HG02678 (cell line): ENCODE data around the gene TMEM132C.

Source experiments
- ATAC-seq: cut with Tn5 transposase; IDR thresholded peaks from one replicate; pipeline ENCODE4 v1.9.1; 2021; ENCODE audit warnings: mild to moderate bottlenecking, moderate library complexity; ENCODE audit not compliant: unreplicated experiment

Gene TMEM132C

GRCh38 chr12:128745772-128746689 is 479.1 kb downstream of the TMEM132C start:
- ATAC-seq: no peak

DNA sequence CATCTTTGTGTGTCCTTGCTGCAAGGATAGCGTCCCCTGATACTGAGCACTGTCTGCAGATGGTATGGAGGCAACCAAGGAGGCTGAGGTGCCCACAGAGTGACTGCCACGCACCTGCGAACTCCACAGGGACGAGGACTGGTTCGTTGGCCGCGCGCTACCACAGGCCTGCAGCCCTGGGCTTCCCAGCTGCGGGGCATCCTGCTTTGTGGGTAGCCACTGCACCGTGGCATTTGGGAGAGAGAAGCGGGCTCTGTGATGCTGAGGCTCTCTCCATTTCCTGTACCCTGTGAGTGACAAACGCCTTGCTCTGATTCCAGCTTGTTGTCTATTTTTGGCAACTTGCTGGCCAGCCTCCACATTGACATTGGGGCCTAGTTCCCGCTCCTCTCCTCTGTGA is 480.5 kb downstream of the TMEM132C start:
- no peak for ATAC-seq

DNA sequence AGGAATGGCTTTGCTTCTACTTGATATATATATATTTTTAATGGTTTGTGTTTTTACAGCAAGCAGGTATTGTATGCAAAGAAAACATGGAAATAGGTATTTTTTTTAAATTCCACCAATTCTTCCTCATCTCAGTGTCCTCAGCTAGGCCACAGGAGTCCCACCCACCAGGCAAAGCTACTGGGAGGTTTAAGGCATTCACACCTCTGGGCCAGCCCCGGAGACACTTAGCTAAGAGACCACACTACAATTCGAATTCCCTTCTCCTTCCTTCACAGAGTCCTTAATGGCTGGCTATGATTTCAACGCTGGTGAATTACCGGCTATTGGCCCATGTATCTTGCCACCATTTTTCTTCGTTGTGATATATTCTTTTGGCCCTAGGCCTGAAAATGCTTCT is 485.4 kb downstream of the TMEM132C start:
- ATAC-seq: no peak

- no peak for ATAC-seq
These were observed 486.5 kb downstream of the TMEM132C start for GRCh38 chr12:128753438-128753837.

DNA sequence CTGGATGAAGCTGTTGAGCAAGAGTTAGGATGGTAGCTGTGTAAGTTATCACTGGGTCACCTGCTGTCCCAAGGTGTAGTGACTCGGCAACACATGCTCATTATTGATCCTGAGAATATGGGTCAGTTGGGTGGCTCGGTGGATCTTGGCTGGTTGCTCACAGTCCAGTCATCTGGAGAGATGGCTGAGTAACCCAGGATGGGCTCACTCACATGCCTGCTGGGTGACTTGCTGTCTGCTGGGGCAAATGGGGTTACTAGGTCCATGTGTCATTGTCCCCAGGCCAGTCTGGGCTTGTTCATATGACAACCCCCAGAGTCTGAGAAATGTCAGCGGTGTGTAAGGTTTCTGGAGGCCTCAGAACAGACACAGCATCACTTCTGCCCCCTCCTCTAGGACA is 487.3 kb downstream of the TMEM132C start:
- no peak for ATAC-seq

DNA sequence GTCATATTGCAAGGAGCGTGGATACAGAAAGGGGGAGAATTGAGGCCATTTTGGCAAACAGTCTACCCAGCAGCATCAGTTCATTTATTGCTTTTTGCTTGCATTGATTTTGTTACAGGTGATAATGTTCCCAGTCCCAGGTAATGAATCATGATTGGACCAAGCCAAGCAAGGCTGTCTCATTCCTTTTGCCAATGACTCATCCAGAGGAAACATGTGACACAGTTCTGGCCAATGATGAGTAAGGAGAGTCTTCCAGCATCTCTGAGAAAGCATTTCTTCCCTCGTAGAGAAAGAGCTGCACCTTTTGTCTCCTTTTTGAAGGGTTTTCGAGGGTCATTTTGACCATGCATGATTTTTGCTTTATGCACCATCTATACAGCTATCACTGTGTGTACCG is 488.6 kb downstream of the TMEM132C start:
- no peak for ATAC-seq
